BJ (cell line): ENCODE data around the gene AATK. TPM values are rescaled to one million over a fixed set of nuclear protein-coding genes. Genes with fewer than 3 reads are reported as not detected.
"Not testable (repeated sequence)": the region's sequence is repeated elsewhere in the genome, so short reads cannot be mapped to it uniquely, and the experiment has no call there.

ENCODE experiments used
- CTCF ChIA-PET: fragments of 350-600 bp; formaldehyde crosslinking; extraction: SDS; loops from one replicate; lab custom pipeline; 2021; ENCODE audit warnings: antibody characterized with exemption, inconsistent platforms; lab: Yijun Ruan, JAX
- POLR2A ChIA-PET: fragments of 300-600 bp; sonication (Branson Sonifier 250); formaldehyde crosslinking; extraction: SDS; loops from one replicate; lab custom pipeline; 2021; ENCODE audit warnings: antibody characterized with exemption; lab: Charles Lee
- DNase-seq: peaks from one replicate; pipeline ENCODE4 v3.0.0-alpha.2; 2011; ENCODE audit warnings: low read depth
- H3K27me3 ChIP-seq: 2 replicates; pipeline ENCODE4 v1.6.0; 2011; ENCODE audit warnings: low read length; ENCODE audit not compliant: control insufficient read depth, insufficient read depth
- H3K36me3 ChIP-seq: 2 replicates; pipeline ENCODE4 v1.5.1; 2011; ENCODE audit warnings: low read length; ENCODE audit not compliant: control insufficient read depth, insufficient read depth
- H3K4me3 ChIP-seq: 2 replicates; pipeline ENCODE4 v1.5.1; 2011; ENCODE audit warnings: low read depth, mild to moderate bottlenecking, control low read depth, low read length
- polyA plus RNA-seq: library from polyadenylated mRNA; depleted of rRNA; stranded (reverse); fragments of >200 nt; gene quantifications from 2 replicates; pipeline ENCODE4 v1.2.3, GENCODE V29; 2011
- TF ChIP-seq, protein P1 (sequence below): IDR thresholded peaks from 2 replicates; pipeline ENCODE4 v1.5.1; 2011; ENCODE audit warnings: low read depth, mild to moderate bottlenecking, control low read depth, inconsistent platforms, low read length, moderate library complexity; ENCODE audit not compliant: insufficient read depth

AATK gene
- polyA plus RNA-seq, 1 experiment = 0.29 TPM

DNA sequence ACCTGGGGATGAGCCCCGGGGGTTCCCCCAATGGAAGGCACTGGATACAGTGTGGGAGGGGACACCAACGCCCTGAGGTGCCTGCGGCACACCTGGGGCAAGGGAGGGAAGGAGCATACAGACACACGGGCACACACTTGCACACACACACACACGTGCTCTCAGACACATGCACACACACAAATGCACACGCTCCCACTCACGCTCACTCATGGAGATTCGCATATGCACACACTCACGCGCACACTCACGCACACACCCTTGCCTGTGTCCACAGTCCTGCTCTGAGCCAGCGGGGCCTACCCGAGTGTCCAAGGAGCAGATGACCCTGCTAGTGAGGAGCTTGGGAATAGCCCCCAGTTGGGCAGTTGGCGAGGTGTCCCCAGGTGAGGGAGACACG, 17.4 kb downstream of the AATK start:
- no peak overlapping the region for H3K4me3 ChIP-seq
- no peak for DNase-seq
- ChIA-PET POLR2A (no interaction called here), CTCF (no interaction called here)
- TF ChIP-seq, protein P1, sequence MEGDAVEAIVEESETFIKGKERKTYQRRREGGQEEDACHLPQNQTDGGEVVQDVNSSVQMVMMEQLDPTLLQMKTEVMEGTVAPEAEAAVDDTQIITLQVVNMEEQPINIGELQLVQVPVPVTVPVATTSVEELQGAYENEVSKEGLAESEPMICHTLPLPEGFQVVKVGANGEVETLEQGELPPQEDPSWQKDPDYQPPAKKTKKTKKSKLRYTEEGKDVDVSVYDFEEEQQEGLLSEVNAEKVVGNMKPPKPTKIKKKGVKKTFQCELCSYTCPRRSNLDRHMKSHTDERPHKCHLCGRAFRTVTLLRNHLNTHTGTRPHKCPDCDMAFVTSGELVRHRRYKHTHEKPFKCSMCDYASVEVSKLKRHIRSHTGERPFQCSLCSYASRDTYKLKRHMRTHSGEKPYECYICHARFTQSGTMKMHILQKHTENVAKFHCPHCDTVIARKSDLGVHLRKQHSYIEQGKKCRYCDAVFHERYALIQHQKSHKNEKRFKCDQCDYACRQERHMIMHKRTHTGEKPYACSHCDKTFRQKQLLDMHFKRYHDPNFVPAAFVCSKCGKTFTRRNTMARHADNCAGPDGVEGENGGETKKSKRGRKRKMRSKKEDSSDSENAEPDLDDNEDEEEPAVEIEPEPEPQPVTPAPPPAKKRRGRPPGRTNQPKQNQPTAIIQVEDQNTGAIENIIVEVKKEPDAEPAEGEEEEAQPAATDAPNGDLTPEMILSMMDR = no peak
- H3K36me3 ChIP-seq = no peaks in the 10 kb centered on the region
- peaks cover 3% of the 10 kb centered on the region; the same call in 1 of the 2 replicates for H3K27me3 ChIP-seq

DNA sequence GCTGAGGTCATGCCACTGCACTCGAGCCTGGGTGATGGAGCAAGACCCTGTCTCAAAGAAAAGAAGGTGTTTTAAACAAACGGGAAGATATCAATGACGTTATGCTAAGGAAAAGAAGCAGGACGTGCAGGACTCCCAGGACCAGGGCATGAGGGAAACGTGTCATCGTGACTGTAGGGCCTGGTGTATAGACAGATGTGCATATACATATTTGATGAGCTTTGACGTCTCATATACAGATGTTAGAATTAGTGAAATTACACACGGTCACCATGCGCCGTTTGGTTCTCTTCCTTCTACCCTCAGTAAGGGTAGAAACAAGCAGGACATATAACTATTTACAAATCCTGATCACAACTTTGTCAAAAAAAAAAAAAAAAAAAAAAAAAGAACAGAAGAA, 18.3 kb downstream of the AATK start:
- H3K36me3 ChIP-seq = no peaks in the 10 kb centered on the region
- no peak for DNase-seq
- no peak overlapping the region for H3K4me3 ChIP-seq
- ChIA-PET POLR2A (no interaction called here), CTCF (interaction anchor here (1.5 kb wide), 1 partner anchor 53 kb away, joined by 3 read pairs; no protein-coding TSS in a partner anchor)
- TF ChIP-seq, protein P1 = no peak
- peaks cover 3% of the 10 kb centered on the region; the same call in 1 of the 2 replicates for H3K27me3 ChIP-seq

DNA sequence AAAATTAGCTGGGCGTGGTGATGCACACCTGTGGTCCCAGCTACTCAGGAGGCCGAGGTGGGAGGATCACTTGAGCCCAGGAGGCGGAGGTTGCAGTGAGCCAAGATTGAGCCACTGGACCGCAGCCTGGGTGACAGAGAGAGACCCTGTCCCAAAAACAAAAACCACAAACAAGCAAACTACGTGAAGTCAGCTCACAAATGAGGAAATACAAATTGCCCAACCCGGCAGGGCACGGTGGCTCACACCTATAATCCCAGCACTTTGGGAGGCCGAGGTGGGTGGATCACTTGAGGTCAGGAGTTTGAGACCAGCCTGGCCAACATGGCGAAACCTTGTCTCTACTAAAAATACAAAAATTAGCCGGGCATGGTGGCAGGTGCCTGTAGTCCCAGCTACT, 19.8 kb downstream of the AATK start:
- H3K4me3 ChIP-seq, H3K27me3 ChIP-seq, H3K36me3 ChIP-seq, POLR2A ChIA-PET, DNase-seq: not testable (repeated sequence)
- CTCF ChIA-PET = interaction anchor here (5.9 kb wide), 1 partner anchor 55 kb away, joined by 26 read pairs; no protein-coding TSS in a partner anchor

DNA sequence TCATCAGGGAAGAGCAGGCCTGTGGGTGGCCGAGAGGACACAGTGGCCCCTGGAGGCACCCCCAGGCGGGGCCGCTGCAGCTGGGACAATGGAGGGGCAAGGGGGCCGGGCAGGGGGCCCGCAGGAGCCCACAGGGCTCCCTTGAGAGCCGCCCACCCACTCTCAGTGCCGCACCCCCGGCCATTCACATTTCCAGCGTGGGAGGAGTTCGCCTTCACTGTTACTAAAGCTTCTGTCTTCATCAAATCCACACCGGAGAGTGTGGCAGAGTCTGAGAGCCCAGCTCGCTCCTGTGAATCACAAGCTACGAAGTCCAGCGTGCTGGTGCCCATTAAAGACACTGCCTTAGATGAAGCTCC, 21.6 kb downstream of the AATK start:
- Histone ChIP-seq H3K4me3 (no peak overlapping the region), H3K27me3 (no peaks in the 10 kb centered on the region; the same call in 1 of the 2 replicates), H3K36me3 (no peaks in the 10 kb centered on the region)
- CTCF ChIA-PET = interaction anchor here (0.6 to 5.9 kb wide), 8 partner anchors 11 to 340 kb away, joined by 3 to 26 read pairs (median 6); no protein-coding TSS in a partner anchor
- POLR2A ChIA-PET = no interaction called here
- DNase-seq = no peak
- TF ChIP-seq, protein P1 = no peak

DNA sequence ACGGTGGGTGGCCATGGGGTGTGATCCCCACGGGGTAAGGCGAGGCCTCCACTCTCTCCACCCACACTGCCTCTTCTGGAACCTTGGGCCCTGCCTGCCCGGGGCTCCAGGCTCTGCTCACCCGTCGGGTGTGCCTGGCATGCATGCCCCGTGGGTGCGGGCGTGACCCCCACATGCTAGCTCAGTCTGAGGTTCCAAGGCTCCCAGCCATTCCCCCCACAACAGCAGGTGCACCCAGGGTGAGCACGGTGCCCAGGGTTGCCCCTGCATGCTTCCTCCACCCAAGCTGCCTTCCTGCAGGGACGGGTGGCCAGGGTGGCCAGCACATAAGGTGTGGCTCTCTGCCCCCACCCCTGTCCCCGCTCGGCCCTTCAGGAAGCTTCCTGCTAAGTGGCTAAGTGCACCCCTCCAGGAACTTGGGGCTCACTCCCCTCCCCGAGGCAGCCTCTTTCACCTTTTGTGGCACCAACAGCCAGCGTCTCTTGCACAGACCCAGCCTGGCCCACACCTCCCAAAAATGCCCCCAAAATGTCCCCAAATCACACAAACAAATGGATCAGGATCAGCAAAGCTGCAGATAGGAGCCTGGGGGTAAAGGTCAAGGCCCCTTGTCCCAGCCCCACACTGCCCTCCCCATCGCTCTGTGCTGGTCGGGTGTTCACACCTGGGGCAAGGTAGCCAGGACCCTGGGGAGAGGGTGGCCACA, 22.2 kb downstream of the AATK start:
- Histone ChIP-seq H3K4me3 (no peak overlapping the region), H3K36me3 (no peaks in the 10 kb centered on the region), H3K27me3 (no peaks in the 10 kb centered on the region; the same call in 1 of the 2 replicates)
- ChIA-PET POLR2A (no interaction called here), CTCF (interaction anchor here (1.0 to 5.9 kb wide), 13 partner anchors 10 to 341 kb away, joined by 3 to 30 read pairs (median 7); partner anchors contain the start of gene PVALEF)
- DNase-seq = no peak
- TF ChIP-seq, protein P1 = no peak
